Endothelial cell of umbilical vein (primary cell): ENCODE results near the gene POLA1. TPM values are rescaled to one million over a fixed set of nuclear protein-coding genes. Genes with fewer than 3 reads are reported as not detected.

Experiments used
- BruUV-seq: library from RNA; stranded (reverse); fragments of 400-500 nt; replicated peaks from 2 replicates; lab custom pipeline; 2021; lab: Mats Ljungman, UMichigan
- CTCF ChIA-PET: fragments of 300-600, 350-600 bp; sonication (Branson Sonifier 250); formaldehyde crosslinking; loops from one replicate; lab custom pipeline; 2021; ENCODE audit warnings: antibody characterized with exemption, inconsistent platforms; lab: Charles Lee
- POLR2A ChIA-PET: fragments of 300-600, 350-600 bp; sonication (Branson Sonifier 250); formaldehyde crosslinking; loops from one replicate; lab custom pipeline; 2021; ENCODE audit warnings: antibody characterized with exemption, inconsistent platforms; lab: Charles Lee
- DNase-seq: peaks from one replicate; pipeline ENCODE4 v3.0.0-alpha.2; 2011; ENCODE audit warnings: low read depth, low spot score
- FAIRE-seq: peaks from 2 replicates; lab custom pipeline; 2011; peaks lifted over from hg19 to GRCh38; lab: Jason Lieb, UNC
- H2AFZ ChIP-seq: 2 replicates; pipeline ENCODE4 v1.6.0; 2012; ENCODE audit warnings: low read depth, low read length, control low read depth, inconsistent platforms
- H3K27ac ChIP-seq: 2 replicates; pipeline ENCODE4 v1.5.1; 2011; ENCODE audit warnings: low read depth, mild to moderate bottlenecking, control low read depth, low read length, moderate library complexity; ENCODE audit not compliant: insufficient read depth
- H3K27me3 ChIP-seq, 2 experiments: 2 replicates each; pipeline versions ENCODE4 v1.6.0 to v1.6.1; 2011; ENCODE audit warnings: low read length in 2 of 2, mixed read lengths in 1 of 2; ENCODE audit not compliant: control insufficient read depth in 2 of 2, insufficient read depth in 2 of 2
- H3K36me3 ChIP-seq, 2 experiments: 2 replicates in 1 of 2; 3 replicates in 1 of 2; pipeline ENCODE4 v1.5.1; 2011; ENCODE audit warnings: low read length in 2 of 2, mild to moderate bottlenecking in 1 of 2, moderate library complexity in 1 of 2; ENCODE audit not compliant: control insufficient read depth in 2 of 2, insufficient read depth in 2 of 2; ENCODE audit errors: extremely low read depth in 1 of 2
- H3K4me1 ChIP-seq: 3 replicates; pipeline ENCODE4 v1.5.1; 2011; ENCODE audit warnings: mild to moderate bottlenecking, low read length; ENCODE audit not compliant: control insufficient read depth, insufficient read depth; ENCODE audit errors: extremely low read depth
- H3K4me2 ChIP-seq: 2 replicates; pipeline ENCODE4 v1.6.1; 2011; ENCODE audit warnings: low read length, control low read depth, mixed read lengths; ENCODE audit not compliant: insufficient read depth
- H3K4me3 ChIP-seq, 3 experiments: fragments of 200-600 bp in 1 of 3; sonication (generic), shearing (Covaris generic) in 1 of 3; replicated peaks in 1 of 3; 2 replicates each; pipeline ENCODE4 v1.5.1; 2011 to 2016; ENCODE audit warnings: control low read depth in 3 of 3, low read length in 3 of 3, mild to moderate bottlenecking in 2 of 3, inconsistent platforms in 1 of 3, low read depth in 1 of 3, moderate library complexity in 1 of 3; ENCODE audit not compliant: insufficient read depth in 1 of 3
- H3K79me2 ChIP-seq: 2 replicates; pipeline ENCODE4 v1.6.0; 2012; ENCODE audit warnings: low read length, inconsistent platforms; ENCODE audit not compliant: control insufficient read depth, insufficient read depth
- H3K9ac ChIP-seq: replicated peaks from 2 replicates; pipeline ENCODE3; 2011; ENCODE audit warnings: low read length, control low read depth; ENCODE audit not compliant: insufficient read depth; ENCODE audit errors: extremely low read depth
- H3K9me1 ChIP-seq: replicated peaks from 3 replicates; pipeline ENCODE4 v1.6.0; 2011; ENCODE audit warnings: mild to moderate bottlenecking, low read length; ENCODE audit not compliant: control insufficient read depth, insufficient read depth; ENCODE audit errors: extremely low read depth
- H3K9me3 ChIP-seq: replicated peaks from 2 replicates; pipeline ENCODE4 v1.5.1; 2012; ENCODE audit warnings: low read length, inconsistent platforms; ENCODE audit not compliant: control insufficient read depth, insufficient read depth
- H4K20me1 ChIP-seq: replicated peaks from 2 replicates; pipeline ENCODE3; 2011; ENCODE audit warnings: mild to moderate bottlenecking, low read length; ENCODE audit not compliant: control insufficient read depth, insufficient read depth; ENCODE audit errors: extremely low read depth
- EZH2 ChIP-seq: IDR thresholded peaks from 2 replicates; pipeline ENCODE4 v1.6.1; 2012; ENCODE audit warnings: borderline replicate concordance, low read depth, mild to moderate bottlenecking, moderate library complexity, low read length, inconsistent platforms; ENCODE audit not compliant: severe bottlenecking
- FOS ChIP-seq: IDR thresholded peaks from 2 replicates; pipeline ENCODE4 v1.6.1; 2011; ENCODE audit warnings: mild to moderate bottlenecking, low read length, moderate library complexity, borderline replicate concordance; ENCODE audit not compliant: insufficient read depth
- GATA2 ChIP-seq: IDR thresholded peaks from 2 replicates; pipeline ENCODE4 v1.7.0; 2011; ENCODE audit warnings: low read depth, mild to moderate bottlenecking, moderate library complexity, mixed read lengths, low read length; ENCODE audit not compliant: insufficient read length, insufficient read depth
- JUN ChIP-seq: IDR thresholded peaks from 2 replicates; pipeline ENCODE4 v1.6.1; 2011; ENCODE audit warnings: borderline replicate concordance, low read depth; ENCODE audit not compliant: insufficient read length, insufficient read depth
- MYC ChIP-seq: IDR thresholded peaks from one replicate; pipeline ENCODE4 v1.6.1; 2011; ENCODE audit warnings: mild to moderate bottlenecking, low read depth, low read length
- POLR2A ChIP-seq: IDR thresholded peaks from 2 replicates; pipeline ENCODE4 v1.6.1; 2012; ENCODE audit warnings: low read depth, mild to moderate bottlenecking, control low read depth, low read length
- POLR2AphosphoS5 ChIP-seq: IDR thresholded peaks from 2 replicates; pipeline ENCODE4 v1.6.1; 2012; ENCODE audit warnings: low read depth, mild to moderate bottlenecking, control low read depth, low read length, moderate library complexity; ENCODE audit not compliant: insufficient read depth
- dilution Hi-C: fragments of 300-500 bp; cut with MboI; formaldehyde crosslinking; loops from one replicate; pipeline ENCODE4 v1.15.0; 2019; ENCODE audit warnings: low sequenced_read_pairs; ENCODE audit not compliant: extremely low pct_ligation_motif_present
- intact Hi-C: fragments of 100-400 bp; cut with micrococcal nuclease; formaldehyde crosslinking; loops from one replicate; pipeline ENCODE4 v1.10.0; 2022
- polyA plus RNA-seq, 4 experiments: library from polyadenylated mRNA; depleted of rRNA in 3 of 4; stranded (reverse) in 3 of 4; unstranded in 1 of 4; fragments of >200 nt; gene quantifications; 2 replicates each; pipeline versions ENCODE4 v1.2.1 to v1.2.3, GENCODE V29; 2011 to 2012; ENCODE audit warnings: missing spikeins in 1 of 4
- total RNA-seq: library from RNA; stranded (reverse); gene quantifications from 2 replicates; pipeline ENCODE4 v1.2.3, GENCODE V29; 2021
- TF ChIP-seq, protein P1 (sequence below): IDR thresholded peaks from 2 replicates; pipeline ENCODE4 v1.6.1; 2011; ENCODE audit not compliant: insufficient read depth, insufficient read length
- TF ChIP-seq, protein P2 (sequence below), 2 donors: IDR thresholded peaks; 1 replicate in 1 of 2; 2 replicates in 1 of 2; pipeline ENCODE4 v1.5.1; 2011; ENCODE audit warnings: low read length in 2 of 2, mild to moderate bottlenecking in 2 of 2, moderate library complexity in 2 of 2, control low read depth in 1 of 2, inconsistent platforms in 1 of 2, low read depth in 1 of 2; ENCODE audit not compliant: insufficient read depth in 1 of 2; ENCODE audit errors: extremely low read depth in 1 of 2

The POLA1 gene
- total and polyA plus RNA-seq, 2 donors (not counting 3 experiments of a cell fraction or from before 2014, with no cell fraction given) = 1.8 to 18.6 TPM

DNA sequence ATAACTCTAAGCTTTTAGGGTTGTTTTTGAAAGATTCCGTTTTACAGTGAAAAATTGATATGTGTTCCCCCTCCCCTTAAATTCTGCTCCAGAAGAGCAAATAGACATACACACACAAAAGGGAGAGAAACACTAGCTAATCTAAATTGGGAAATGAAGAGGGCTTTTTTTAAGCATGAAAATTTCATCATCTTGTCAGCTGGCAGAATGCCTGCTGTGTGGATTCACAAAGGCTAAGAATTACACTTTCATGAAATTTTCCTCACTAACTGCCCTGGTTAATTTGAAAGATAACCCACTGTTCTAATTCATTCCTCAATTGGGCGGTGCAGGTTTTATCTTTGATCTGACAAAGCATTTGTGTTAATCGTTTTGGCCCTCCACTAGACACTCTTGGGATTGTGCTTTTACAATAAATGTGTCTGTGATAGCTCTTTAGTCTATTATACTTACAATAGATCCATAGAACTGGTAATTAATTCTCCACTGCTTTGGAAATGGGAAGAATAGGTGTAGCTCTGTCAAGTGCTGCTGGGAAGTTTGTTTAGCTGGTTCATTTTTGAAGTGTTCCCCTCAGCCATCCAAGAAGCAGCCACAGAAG lies 152.9 kb downstream of the POLA1 start:
- H3K9ac ChIP-seq = no peak overlapping the region
- no peak overlapping the region for H2AFZ ChIP-seq
- H3K36me3 ChIP-seq = no peaks in the 10 kb centered on the region
- FAIRE-seq = no peak
- no peaks in the 10 kb centered on the region for H3K9me3 ChIP-seq
- H3K4me3 ChIP-seq = no peak overlapping the region
- no peaks in the 10 kb centered on the region for H3K9me1 ChIP-seq
- no peak overlapping the region for H3K4me2 ChIP-seq
- no peaks in the 10 kb centered on the region for H3K79me2 ChIP-seq
- no peaks in the 10 kb centered on the region for H3K27me3 ChIP-seq
- dilution Hi-C loops (no loop called here), intact Hi-C loops (no loop called here)
- no peak for DNase-seq
- no TSS peak for BruUV-seq
- H3K4me1 ChIP-seq = no peaks in the 10 kb centered on the region
- POLR2A ChIA-PET = no interaction called here
- no peak overlapping the region for H3K27ac ChIP-seq
- H4K20me1 ChIP-seq = no peaks in the 10 kb centered on the region
- TF ChIP-seq POLR2AphosphoS5 (no peak), POLR2A (no peak), MYC (no peak), GATA2 (no peak), JUN (no peak), EZH2 (no peak), FOS (no peak)
- TF ChIP-seq, protein P1, sequence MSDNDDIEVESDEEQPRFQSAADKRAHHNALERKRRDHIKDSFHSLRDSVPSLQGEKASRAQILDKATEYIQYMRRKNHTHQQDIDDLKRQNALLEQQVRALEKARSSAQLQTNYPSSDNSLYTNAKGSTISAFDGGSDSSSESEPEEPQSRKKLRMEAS = no peak
- TF ChIP-seq, protein P2, sequence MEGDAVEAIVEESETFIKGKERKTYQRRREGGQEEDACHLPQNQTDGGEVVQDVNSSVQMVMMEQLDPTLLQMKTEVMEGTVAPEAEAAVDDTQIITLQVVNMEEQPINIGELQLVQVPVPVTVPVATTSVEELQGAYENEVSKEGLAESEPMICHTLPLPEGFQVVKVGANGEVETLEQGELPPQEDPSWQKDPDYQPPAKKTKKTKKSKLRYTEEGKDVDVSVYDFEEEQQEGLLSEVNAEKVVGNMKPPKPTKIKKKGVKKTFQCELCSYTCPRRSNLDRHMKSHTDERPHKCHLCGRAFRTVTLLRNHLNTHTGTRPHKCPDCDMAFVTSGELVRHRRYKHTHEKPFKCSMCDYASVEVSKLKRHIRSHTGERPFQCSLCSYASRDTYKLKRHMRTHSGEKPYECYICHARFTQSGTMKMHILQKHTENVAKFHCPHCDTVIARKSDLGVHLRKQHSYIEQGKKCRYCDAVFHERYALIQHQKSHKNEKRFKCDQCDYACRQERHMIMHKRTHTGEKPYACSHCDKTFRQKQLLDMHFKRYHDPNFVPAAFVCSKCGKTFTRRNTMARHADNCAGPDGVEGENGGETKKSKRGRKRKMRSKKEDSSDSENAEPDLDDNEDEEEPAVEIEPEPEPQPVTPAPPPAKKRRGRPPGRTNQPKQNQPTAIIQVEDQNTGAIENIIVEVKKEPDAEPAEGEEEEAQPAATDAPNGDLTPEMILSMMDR (IDR thresholded peaks at IDR 0.05; ENCODE audit: extremely low read depth in 1 of 2, insufficient read depth in 1 of 2, low read depth in 1 of 2, low read length in 2 of 2) = no peak
- CTCF ChIA-PET = interaction anchor here (2.5 kb wide), 1 partner anchor 8 kb away, joined by 19 read pairs; no protein-coding TSS in a partner anchor
